Vagina (tissue), 2 donors: ENCODE data around the gene MAB21L4.

Experiments
- CTCF ChIP-seq, 3 experiments: fragments of 450-650 bp in 2 of 3; fragments of 200-600 bp in 1 of 3; sonication (generic) in 1 of 3; IDR thresholded peaks; one replicate each; pipeline ENCODE4 v1.5.1; 2017 to 2019; ENCODE audit warnings: antibody characterized with exemption in 3 of 3, mild to moderate bottlenecking in 2 of 3, moderate library complexity in 2 of 3
- POLR2A ChIP-seq, 2 donors: fragments of 450-650 bp; IDR thresholded peaks; one replicate each; pipeline ENCODE4 v1.6.1; 2017; ENCODE audit warnings: antibody characterized with exemption in 2 of 2, mild to moderate bottlenecking in 2 of 2, moderate library complexity in 2 of 2
- POLR2AphosphoS5 ChIP-seq, 2 donors: sonication (generic); formaldehyde crosslinking; IDR thresholded peaks; one replicate each; pipeline ENCODE4 v1.9.0; 2017; ENCODE audit warnings: antibody characterized with exemption in 2 of 2, mild to moderate bottlenecking in 2 of 2, low read depth in 1 of 2; ENCODE audit not compliant: insufficient read depth in 1 of 2

- TF ChIP-seq POLR2AphosphoS5 (IDR thresholded peaks at IDR 0.05; ENCODE audit: insufficient read depth in 1 of 2, low read depth in 1 of 2) (no peak), CTCF (IDR thresholded peaks at IDR 0.05) (no peak), POLR2A (IDR thresholded peaks at IDR 0.05) (no peak)
These were observed at the start of gene MAB21L4 for GRCh38 chr2:240895656-240896388.
